ENCODE results near the gene BOD1L2.

BOD1L2 gene

DNA sequence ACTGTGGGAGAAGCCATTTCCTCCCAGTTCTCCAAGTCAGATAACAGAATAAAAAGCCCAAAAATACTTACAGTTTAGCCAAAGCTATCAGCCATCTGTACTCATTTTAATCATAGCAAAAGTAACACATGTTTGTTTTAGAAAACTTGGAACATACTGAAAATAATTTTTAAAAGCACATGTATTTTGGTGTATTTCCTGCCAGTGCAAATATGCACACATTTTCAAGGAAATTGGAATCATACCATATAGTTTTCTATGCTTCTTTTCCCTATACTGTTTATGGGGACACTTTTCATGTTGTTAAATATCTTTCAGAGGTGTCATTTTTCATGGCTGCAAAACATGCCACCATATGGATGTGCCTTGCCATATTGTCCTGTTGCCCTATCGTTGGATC is 51.2 kb downstream of the BOD1L2 start:
- H3K4me3 ChIP-seq (ENCODE audit: low read depth, low read length): no peak overlapping the region
- TF ChIP-seq, protein P1, sequence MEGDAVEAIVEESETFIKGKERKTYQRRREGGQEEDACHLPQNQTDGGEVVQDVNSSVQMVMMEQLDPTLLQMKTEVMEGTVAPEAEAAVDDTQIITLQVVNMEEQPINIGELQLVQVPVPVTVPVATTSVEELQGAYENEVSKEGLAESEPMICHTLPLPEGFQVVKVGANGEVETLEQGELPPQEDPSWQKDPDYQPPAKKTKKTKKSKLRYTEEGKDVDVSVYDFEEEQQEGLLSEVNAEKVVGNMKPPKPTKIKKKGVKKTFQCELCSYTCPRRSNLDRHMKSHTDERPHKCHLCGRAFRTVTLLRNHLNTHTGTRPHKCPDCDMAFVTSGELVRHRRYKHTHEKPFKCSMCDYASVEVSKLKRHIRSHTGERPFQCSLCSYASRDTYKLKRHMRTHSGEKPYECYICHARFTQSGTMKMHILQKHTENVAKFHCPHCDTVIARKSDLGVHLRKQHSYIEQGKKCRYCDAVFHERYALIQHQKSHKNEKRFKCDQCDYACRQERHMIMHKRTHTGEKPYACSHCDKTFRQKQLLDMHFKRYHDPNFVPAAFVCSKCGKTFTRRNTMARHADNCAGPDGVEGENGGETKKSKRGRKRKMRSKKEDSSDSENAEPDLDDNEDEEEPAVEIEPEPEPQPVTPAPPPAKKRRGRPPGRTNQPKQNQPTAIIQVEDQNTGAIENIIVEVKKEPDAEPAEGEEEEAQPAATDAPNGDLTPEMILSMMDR (IDR thresholded peaks at IDR 0.05; ENCODE audit: borderline replicate concordance, insufficient read depth, low read depth, low read length): no peak

Data from GM12875 (cell line).